ENCODE data around the gene ARRDC2.

DNA sequence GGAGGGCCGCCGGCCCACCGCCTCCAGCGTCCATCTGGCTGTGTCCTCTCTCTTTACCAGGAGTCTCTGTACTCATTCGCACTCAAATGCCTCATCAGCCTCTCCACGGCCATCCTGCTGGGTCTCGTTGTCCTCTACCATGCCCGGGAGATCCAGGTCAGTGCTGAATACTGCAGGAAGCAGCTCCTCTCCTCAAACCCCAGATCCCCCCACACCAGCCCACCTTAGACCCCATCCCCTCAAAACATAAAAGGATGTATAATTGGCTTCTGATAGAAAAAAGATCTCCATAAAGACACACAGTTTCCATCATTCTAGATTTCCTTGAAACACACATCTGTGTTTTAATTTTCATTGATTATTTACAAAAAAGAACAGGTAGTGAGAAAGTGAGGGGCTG is 32.9 kb upstream of the ARRDC2 start:
- TF ChIP-seq, protein P1, sequence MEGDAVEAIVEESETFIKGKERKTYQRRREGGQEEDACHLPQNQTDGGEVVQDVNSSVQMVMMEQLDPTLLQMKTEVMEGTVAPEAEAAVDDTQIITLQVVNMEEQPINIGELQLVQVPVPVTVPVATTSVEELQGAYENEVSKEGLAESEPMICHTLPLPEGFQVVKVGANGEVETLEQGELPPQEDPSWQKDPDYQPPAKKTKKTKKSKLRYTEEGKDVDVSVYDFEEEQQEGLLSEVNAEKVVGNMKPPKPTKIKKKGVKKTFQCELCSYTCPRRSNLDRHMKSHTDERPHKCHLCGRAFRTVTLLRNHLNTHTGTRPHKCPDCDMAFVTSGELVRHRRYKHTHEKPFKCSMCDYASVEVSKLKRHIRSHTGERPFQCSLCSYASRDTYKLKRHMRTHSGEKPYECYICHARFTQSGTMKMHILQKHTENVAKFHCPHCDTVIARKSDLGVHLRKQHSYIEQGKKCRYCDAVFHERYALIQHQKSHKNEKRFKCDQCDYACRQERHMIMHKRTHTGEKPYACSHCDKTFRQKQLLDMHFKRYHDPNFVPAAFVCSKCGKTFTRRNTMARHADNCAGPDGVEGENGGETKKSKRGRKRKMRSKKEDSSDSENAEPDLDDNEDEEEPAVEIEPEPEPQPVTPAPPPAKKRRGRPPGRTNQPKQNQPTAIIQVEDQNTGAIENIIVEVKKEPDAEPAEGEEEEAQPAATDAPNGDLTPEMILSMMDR (IDR thresholded peaks at IDR 0.05 in 8 of 11, conservative IDR thresholded peaks at IDR 0.05 in 3 of 11), result no peak
- no peak for TF ChIP-seq POLR2A (IDR thresholded peaks at IDR 0.05)
- no peak for TF ChIP-seq POLR2AphosphoS5 (IDR thresholded peaks at IDR 0.05)

Measured in spleen (tissue), 7 donors.